DOHH2 (cell line): Measurements from ENCODE around the gene GSTM4.

Experiments used
- CTCF ChIP-seq: fragments of 200-600 bp; sonication (generic); IDR thresholded peaks from one replicate; pipeline ENCODE4 v1.5.1; 2014; ENCODE audit warnings: antibody characterized with exemption, mild to moderate bottlenecking, low read depth, low read length; ENCODE audit not compliant: poor library complexity, severe bottlenecking
- EZH2phosphoT487 ChIP-seq: fragments of 200-600 bp; sonication (generic); IDR thresholded peaks from 2 replicates; pipeline ENCODE4 v1.6.1; 2017; ENCODE audit warnings: borderline replicate concordance, mild to moderate bottlenecking, antibody characterized with exemption, low read length, moderate library complexity, mixed read lengths

- no peak for TF ChIP-seq CTCF
- TF ChIP-seq EZH2phosphoT487, result no peak
Measured at GRCh38 chr1:109623601-109624161, 32.2 kb upstream of the GSTM4 start.
